Frontal cortex (tissue), 4 donors: ENCODE results near the gene SRP19. TPM values are rescaled to one million over a fixed set of nuclear protein-coding genes. Genes with fewer than 3 reads are reported as not detected.

Experiments used
- DNase-seq, 2 donors: peaks; one replicate each; pipeline ENCODE4 v3.0.0; 2012; ENCODE audit warnings: low spot score in 2 of 2
- FAIRE-seq: peaks from 2 replicates; lab custom pipeline; 2012; peaks lifted over from hg19 to GRCh38; lab: Jason Lieb, UNC
- total RNA-seq: library from RNA; depleted of rRNA; stranded (reverse); fragments of >200 nt; gene quantifications from one replicate; pipeline ENCODE4 v1.2.3, GENCODE V29; 2014
- donor health status: control.
- donor health status: control.
- donor health status: control.

SRP19 gene
- total RNA-seq, 1 donor from 2014 or later: 39.1 TPM

GRCh38 chr5:112918136-112918535 lies 57.0 kb downstream of the SRP19 start:
- DNase-seq (no peak), FAIRE-seq (no peak)

- no peak for FAIRE-seq
- DNase-seq: no peak
Observed at GRCh38 chr5:112918679-112919078, 57.6 kb downstream of the SRP19 start.

Other genes starting within 250 kb of the SRP19 start
- gene APC, start 123.4 kb upstream of the SRP19 start, total RNA-seq: 301 TPM
- gene REEP5, start 60.9 kb downstream of the SRP19 start, total RNA-seq: 97.4 TPM
- gene DCP2, start 115.5 kb downstream of the SRP19 start, total RNA-seq: 118 TPM